H54 (cell line): Measurements from ENCODE around the gene F2.

ENCODE experiments used
- DNase-seq: peaks from one replicate; pipeline ENCODE4 v3.0.0; 2011; ENCODE audit warnings: low spot score, mixed read lengths; ENCODE audit not compliant: insufficient read length
- FAIRE-seq: peaks from 3 replicates; lab custom pipeline; 2011; peaks lifted over from hg19 to GRCh38; lab: Jason Lieb, UNC
- POLR2A ChIP-seq: IDR thresholded peaks from 2 replicates; pipeline ENCODE4 v1.6.1; 2011; ENCODE audit warnings: low read depth, mild to moderate bottlenecking, low read length

The F2 gene

DNA sequence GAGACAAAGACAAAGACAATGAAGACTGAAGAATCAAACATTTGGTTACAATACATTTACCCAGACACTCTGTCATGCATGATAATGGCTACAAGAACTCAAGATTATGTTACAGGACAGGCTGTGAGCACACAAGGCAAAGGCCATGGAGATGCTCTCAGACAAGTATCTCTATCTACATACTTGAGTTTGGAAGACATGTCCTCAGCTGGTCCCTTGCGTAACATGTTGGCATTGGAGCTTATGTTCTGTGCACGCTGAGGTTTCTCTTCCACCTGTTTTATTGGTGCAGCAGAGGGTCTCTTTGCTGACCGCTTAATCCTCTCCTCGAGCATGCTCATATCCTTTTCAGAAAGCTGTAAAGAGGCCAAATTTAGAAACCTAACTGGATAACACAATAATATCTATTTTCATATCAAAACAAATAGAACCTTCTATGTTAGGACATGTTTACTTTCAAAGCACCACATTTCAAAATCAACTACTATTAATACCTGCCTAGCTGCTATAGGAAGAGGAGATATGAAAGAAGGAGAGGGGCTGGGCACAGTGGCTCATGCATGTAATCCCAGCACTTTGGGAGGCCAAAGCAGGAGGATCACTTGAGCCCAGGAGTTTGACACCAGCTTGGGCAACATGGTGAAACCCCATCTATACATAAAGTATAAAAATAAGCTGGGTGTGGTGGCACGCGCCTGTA is 41.6 kb downstream of the F2 start:
- TF ChIP-seq POLR2A: no peak
- DNase-seq: no peak
- FAIRE-seq: no peak

DNA sequence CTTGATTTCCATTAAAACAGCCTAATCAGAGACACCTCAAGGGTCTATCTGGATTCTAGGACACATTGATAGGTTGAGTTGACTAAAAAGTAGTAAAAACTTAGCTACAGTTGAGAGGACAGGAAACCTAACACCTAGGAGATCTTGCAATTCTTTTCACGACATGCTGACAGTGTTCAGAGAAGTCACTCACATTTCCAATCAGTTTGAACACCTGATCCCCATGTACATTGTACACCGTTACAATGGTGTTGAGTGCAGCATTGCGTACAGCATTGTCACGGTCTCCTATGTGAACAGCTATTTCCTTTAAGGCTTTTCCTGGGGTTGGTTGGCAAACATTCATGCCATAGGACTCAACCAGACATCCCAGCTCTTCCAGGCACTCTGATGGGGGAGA is 42.8 kb downstream of the F2 start:
- FAIRE-seq (no peak), DNase-seq (no peak)
- TF ChIP-seq POLR2A: no peak

DNA sequence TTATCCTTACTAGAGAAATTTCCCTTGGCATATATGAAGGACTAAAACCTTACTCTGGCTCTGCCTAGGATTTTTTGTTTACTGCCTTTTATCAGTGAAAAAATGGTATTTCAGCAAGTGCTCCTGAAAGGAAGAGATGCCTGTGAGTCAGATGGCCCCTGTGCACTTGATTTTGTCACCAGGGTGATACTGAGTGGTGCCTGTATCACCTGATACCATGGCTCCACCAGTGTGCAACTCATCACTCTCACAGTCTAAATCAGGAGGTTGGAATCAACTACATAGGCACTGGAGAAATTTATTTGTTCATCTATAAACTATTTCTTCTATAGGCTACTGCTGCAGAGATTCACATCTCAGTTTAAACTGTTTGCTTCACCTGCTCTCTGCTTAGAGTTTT is 43.2 kb downstream of the F2 start:
- no peak for TF ChIP-seq POLR2A
- FAIRE-seq: no peak

DNA sequence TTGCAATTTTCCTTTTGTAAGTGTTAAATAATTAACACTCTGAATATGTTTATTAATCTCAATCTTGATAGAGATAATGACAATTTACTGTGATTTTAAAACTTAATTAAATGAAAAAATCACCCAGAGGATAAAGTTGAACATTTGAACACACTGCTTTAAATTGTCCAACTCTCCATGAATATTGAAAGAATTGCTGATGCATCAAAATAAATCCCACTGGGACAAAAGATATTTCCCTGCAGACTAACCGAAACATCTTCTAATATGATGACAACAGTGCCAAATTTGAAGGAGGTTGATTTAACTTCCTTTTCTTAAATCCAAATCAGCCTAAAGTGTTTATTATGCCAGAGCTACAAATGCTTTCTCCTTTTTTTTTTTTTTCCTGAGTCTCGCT is 47.6 kb downstream of the F2 start:
- DNase-seq (no peak), FAIRE-seq (no peak)
- no peak for TF ChIP-seq POLR2A

More for the DNA sequence above, 43.2 kb downstream of the F2 start:
- DNase-seq: no peak

- TF ChIP-seq POLR2A: no peak
- no peak for FAIRE-seq
- DNase-seq: no peak
These were observed 50.7 kb downstream of the F2 start for GRCh38 chr11:46769636-46770221.

GRCh38 chr11:46776878-46777277 is 57.9 kb downstream of the F2 start:
- FAIRE-seq (no peak), DNase-seq (no peak)
- no peak for TF ChIP-seq POLR2A

DNA sequence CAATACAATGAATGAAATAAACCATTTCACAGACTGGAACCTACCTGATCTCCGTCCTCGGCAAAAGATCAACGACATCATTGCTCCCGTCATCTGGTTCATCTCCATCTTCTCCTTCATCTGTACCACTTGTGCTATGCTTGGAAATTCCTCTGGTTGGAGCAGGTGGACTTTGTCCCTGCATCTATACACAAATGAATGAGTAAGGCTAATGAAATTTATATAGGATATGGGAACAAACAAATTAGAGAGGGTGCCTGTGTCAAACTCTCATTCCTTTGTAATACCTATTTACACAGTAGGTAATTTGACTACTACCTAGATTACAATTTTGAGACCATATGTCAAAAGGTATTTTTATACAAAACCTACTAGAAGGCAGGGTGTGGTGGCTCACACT is 59.4 kb downstream of the F2 start:
- no peak for TF ChIP-seq POLR2A
- FAIRE-seq (no peak), DNase-seq (no peak)
